H1 (cell line): Measurements from ENCODE around the gene ADARB2. TPM values are rescaled to one million over a fixed set of nuclear protein-coding genes. Genes with fewer than 3 reads are reported as not detected.

ENCODE experiments used
- CTCF ChIA-PET: fragments of 300-600 bp; sonication (Branson Sonifier 250); formaldehyde crosslinking; loops from one replicate; lab custom pipeline; 2021; ENCODE audit not compliant: partially characterized antibody; lab: Charles Lee
- POLR2A ChIA-PET: fragments of 300-600 bp; sonication (Branson Sonifier 250); formaldehyde crosslinking; loops from one replicate; lab custom pipeline; 2021; ENCODE audit warnings: inconsistent platforms; ENCODE audit not compliant: partially characterized antibody; lab: Charles Lee
- DNase-seq, 2 experiments: peaks; one replicate each; pipeline versions ENCODE4 v3.0.0 to v3.0.0-alpha.2; 2010 to 2022; ENCODE audit warnings: low spot score in 2 of 2, low read depth in 1 of 2, mixed read lengths in 1 of 2
- FAIRE-seq: peaks from 2 replicates; lab custom pipeline; 2011; peaks lifted over from hg19 to GRCh38; lab: Jason Lieb, UNC
- H2AFZ ChIP-seq: 2 replicates; pipeline ENCODE4 v1.8.1; 2012; ENCODE audit warnings: low read length, inconsistent platforms
- H2AK5ac ChIP-seq: 2 replicates; pipeline ENCODE4 v1.6.1; 2013; ENCODE audit warnings: low read depth, low read length
- H2BK120ac ChIP-seq: replicated peaks from 2 replicates; pipeline ENCODE3; 2013; ENCODE audit warnings: low read depth, low read length, inconsistent platforms
- H2BK12ac ChIP-seq: 2 replicates; pipeline ENCODE4 v1.6.1; 2013; ENCODE audit warnings: low read depth, low read length
- H2BK15ac ChIP-seq: 2 replicates; pipeline ENCODE4 v1.6.1; 2013; ENCODE audit warnings: low read length
- H2BK20ac ChIP-seq: 2 replicates; pipeline ENCODE4 v1.6.1; 2013; ENCODE audit warnings: low read length
- H2BK5ac ChIP-seq: 2 replicates; pipeline ENCODE4 v1.6.1; 2013; ENCODE audit warnings: low read depth, low read length
- H3K14ac ChIP-seq: 2 replicates; pipeline ENCODE4 v1.6.1; 2013; ENCODE audit warnings: inconsistent platforms; ENCODE audit not compliant: insufficient read length
- H3K18ac ChIP-seq: 2 replicates; pipeline ENCODE4 v1.6.1; 2013; ENCODE audit warnings: low read length; ENCODE audit errors: extremely low read depth
- H3K23ac ChIP-seq: 2 replicates; pipeline ENCODE4 v1.6.1; 2013; ENCODE audit warnings: inconsistent platforms; ENCODE audit not compliant: insufficient read length
- H3K23me2 ChIP-seq: 2 replicates; pipeline ENCODE4 v1.6.1; 2013; ENCODE audit warnings: low read depth, low read length
- H3K27ac ChIP-seq: 2 replicates; pipeline ENCODE4 v1.6.1; 2011; ENCODE audit warnings: low read depth, low read length, inconsistent platforms
- H3K27me3 ChIP-seq, 4 experiments: replicated peaks in 1 of 4; 1 replicate in 1 of 4; 2 replicates in 3 of 4; pipeline versions ENCODE4 v1.6.1 to v1.8.1; 2011 to 2013; ENCODE audit warnings: low read length in 3 of 4, mild to moderate bottlenecking in 3 of 4, inconsistent platforms in 2 of 4, mixed read lengths in 2 of 4, moderate library complexity in 1 of 4; ENCODE audit not compliant: control insufficient read depth in 3 of 4, insufficient read depth in 3 of 4; ENCODE audit errors: extremely low read depth in 1 of 4
- H3K36me3 ChIP-seq, 4 experiments: 2 replicates each; pipeline versions ENCODE4 v1.6.1 to v1.8.1; 2011 to 2013; ENCODE audit warnings: mild to moderate bottlenecking in 4 of 4, low read length in 3 of 4, moderate library complexity in 2 of 4, control low read depth in 1 of 4, inconsistent platforms in 1 of 4; ENCODE audit not compliant: insufficient read depth in 4 of 4, control insufficient read depth in 2 of 4
- H3K4ac ChIP-seq: replicated peaks from 2 replicates; pipeline ENCODE3; 2013; ENCODE audit warnings: low read length, low read depth, mixed read lengths, inconsistent platforms; ENCODE audit not compliant: insufficient read length
- H3K4me1 ChIP-seq, 4 experiments: replicated peaks in 1 of 4; 1 replicate in 1 of 4; 2 replicates in 3 of 4; pipeline versions ENCODE4 v1.6.1 to v1.8.1; 2011 to 2013; ENCODE audit warnings: low read length in 3 of 4, inconsistent platforms in 2 of 4, mixed read lengths in 1 of 4; ENCODE audit not compliant: insufficient read depth in 4 of 4, control insufficient read depth in 3 of 4
- H3K4me2 ChIP-seq, 2 experiments: 2 replicates each; pipeline versions ENCODE4 v1.6.1 to v1.8.1; 2011 to 2013; ENCODE audit warnings: low read depth in 2 of 2, low read length in 2 of 2, control low read depth in 1 of 2, inconsistent platforms in 1 of 2, mild to moderate bottlenecking in 1 of 2; ENCODE audit not compliant: insufficient read depth in 1 of 2
- H3K4me3 ChIP-seq, 4 experiments: fragments of 200-600, 300-600 bp in 1 of 4; sonication (generic), shearing (Covaris generic), sonication (Bioruptor Twin) in 1 of 4; 2 replicates each; pipeline versions ENCODE4 v1.5.1 to v1.8.1; 2011 to 2016; ENCODE audit warnings: low read length in 4 of 4, low read depth in 3 of 4, control low read depth in 2 of 4, inconsistent platforms in 2 of 4, mild to moderate bottlenecking in 2 of 4, mixed read lengths in 1 of 4, moderate library complexity in 1 of 4; ENCODE audit not compliant: insufficient read depth in 2 of 4; ENCODE audit errors: extremely low read depth in 1 of 4
- H3K56ac ChIP-seq: replicated peaks from 2 replicates; pipeline ENCODE3; 2013; ENCODE audit warnings: low read depth, mild to moderate bottlenecking, mixed read lengths, low read length, inconsistent platforms; ENCODE audit not compliant: insufficient read length
- H3K79me1 ChIP-seq: 2 replicates; pipeline ENCODE4 v1.6.1; 2013; ENCODE audit warnings: low read depth, low read length, control low read depth
- H3K79me2 ChIP-seq, 2 experiments: 2 replicates each; pipeline versions ENCODE4 v1.6.1 to v1.8.1; 2012 to 2013; ENCODE audit warnings: low read length in 2 of 2, mild to moderate bottlenecking in 2 of 2, inconsistent platforms in 1 of 2; ENCODE audit not compliant: insufficient read depth in 2 of 2, control insufficient read depth in 1 of 2
- H3K9ac ChIP-seq, 4 experiments: replicated peaks in 1 of 4; 1 replicate in 1 of 4; 2 replicates in 3 of 4; pipeline versions ENCODE4 v1.6.1 to v1.8.1; 2011 to 2013; ENCODE audit warnings: low read depth in 3 of 4, low read length in 3 of 4, control low read depth in 2 of 4, mild to moderate bottlenecking in 2 of 4, moderate library complexity in 2 of 4, inconsistent platforms in 1 of 4; ENCODE audit errors: extremely low read depth in 1 of 4
- H3K9me3 ChIP-seq, 2 experiments: 2 replicates each; pipeline versions ENCODE4 v1.6.1 to v1.8.1; 2012 to 2013; ENCODE audit warnings: mild to moderate bottlenecking in 2 of 2, moderate library complexity in 2 of 2, control low read depth in 1 of 2, inconsistent platforms in 1 of 2, low read depth in 1 of 2, low read length in 1 of 2, mixed read lengths in 1 of 2; ENCODE audit not compliant: insufficient read depth in 2 of 2
- H4K20me1 ChIP-seq, 2 experiments: replicated peaks in 1 of 2; 2 replicates each; pipeline versions ENCODE3 to v1.8.1; 2011 to 2013; ENCODE audit warnings: inconsistent platforms in 2 of 2, low read length in 2 of 2, mild to moderate bottlenecking in 1 of 2; ENCODE audit not compliant: insufficient read depth in 2 of 2, control insufficient read depth in 1 of 2
- H4K5ac ChIP-seq: 2 replicates; pipeline ENCODE4 v1.6.1; 2013; ENCODE audit warnings: low read length, low read depth, mixed read lengths, inconsistent platforms; ENCODE audit not compliant: insufficient read length
- H4K8ac ChIP-seq: 2 replicates; pipeline ENCODE4 v1.8.0; 2013; ENCODE audit warnings: mild to moderate bottlenecking, moderate library complexity, low read length, inconsistent platforms; ENCODE audit not compliant: insufficient read depth; ENCODE audit errors: extremely low read depth
- H4K91ac ChIP-seq: replicated peaks from 2 replicates; pipeline ENCODE3; 2013; ENCODE audit warnings: low read length, mixed read lengths, inconsistent platforms; ENCODE audit not compliant: insufficient read length
- CTCF ChIP-seq, 3 experiments: IDR thresholded peaks; 1 replicate in 2 of 3; 2 replicates in 1 of 3; pipeline versions ENCODE4 v1.5.1 to v1.6.1; 2011; ENCODE audit warnings: low read length in 3 of 3, mild to moderate bottlenecking in 3 of 3, inconsistent platforms in 2 of 3, low read depth in 1 of 3, moderate library complexity in 1 of 3; ENCODE audit not compliant: insufficient read depth in 1 of 3; ENCODE audit errors: control extremely low read depth in 1 of 3
- SIRT6 ChIP-seq: IDR thresholded peaks from one replicate; pipeline ENCODE4 v1.7.1; 2012; ENCODE audit warnings: low read length, inconsistent platforms
- WGBS, 2 experiments: shearing (Covaris generic) in 1 of 2; methylation state at CpG; one replicate each; pipeline versions ENCODE4 v1.1.6 to v1.1.7; 2013 to 2015; ENCODE audit warnings: low lambda C conversion rate in 2 of 2, mixed read lengths in 2 of 2, inconsistent platforms in 1 of 2, low coverage in 1 of 2, missing lambda C conversion rate in 1 of 2; ENCODE audit not compliant: insufficient replicate concordance in 2 of 2, insufficient coverage in 1 of 2, insufficient read length in 1 of 2; ENCODE audit errors: extremely low coverage in 1 of 2, missing lambda C conversion rate in 1 of 2; 5-methylcytosine and 5-hydroxymethylcytosine counted together
- polyA plus RNA-seq, 7 experiments: library from polyadenylated mRNA; depleted of rRNA in 3 of 7; stranded (reverse) in 5 of 7; unstranded in 2 of 7; fragments of >200 nt in 5 of 7; fragments of 200-250 nt in 2 of 7; gene quantifications; 1 replicate in 5 of 7; 2 replicates in 1 of 7; 4 replicates in 1 of 7; pipeline versions ENCODE4 v1.2.1 to v1.2.3, GENCODE V29; 2011 to 2013; ENCODE audit warnings: missing spikeins in 2 of 7, mixed read lengths in 2 of 7
- total RNA-seq: library from RNA; stranded (reverse); fragmentation: NEBNext Ultra II Directional; extraction: Animal tissue kit (Norgen Biotek cat#: 25700); gene quantifications from 2 replicates; pipeline ENCODE4 v1.2.1, GENCODE V29; 2021

Gene ADARB2
- total and polyA plus RNA-seq, 2 of the 8 experiments (the other 6 are each of a cell fraction or from before 2014, with no cell fraction given): 2.2 to 2.8 TPM

- no peak overlapping the region for H3K18ac ChIP-seq
- no peak overlapping the region for H2BK20ac ChIP-seq
- 78% methylated on average over 10 of the region's 16 CpGs; no CpG with 5 or more reads in 1 of the 2 experiments for WGBS, 2 experiments
- H3K4ac ChIP-seq: no peak overlapping the region
- H2AFZ ChIP-seq: no peak overlapping the region
- H3K56ac ChIP-seq: no peak overlapping the region
- no peaks in the 10 kb centered on the region for H3K27me3 ChIP-seq
- no peak overlapping the region for H3K4me3 ChIP-seq
- DNase-seq (peak in 1 of 2 experiments; percentile 45), FAIRE-seq (no peak)
- H2BK5ac ChIP-seq: no peak overlapping the region
- H3K14ac ChIP-seq: no peak overlapping the region
- H2BK120ac ChIP-seq: no peak overlapping the region
- peaks cover 0 to 6% (median 3%) of the 10 kb centered on the region in 4 experiments; a peak in 6 of 7 replicates for H3K4me1 ChIP-seq
- no peaks in the 10 kb centered on the region; a peak in 1 of 8 replicates for H3K36me3 ChIP-seq
- H4K8ac ChIP-seq: no peak overlapping the region
- no peak overlapping the region for H2BK12ac ChIP-seq
- H3K23me2 ChIP-seq: no peaks in the 10 kb centered on the region
- ChIA-PET CTCF (no interaction called here), POLR2A (no interaction called here)
- peaks cover 0 to 2% of the 10 kb centered on the region in 2 experiments for H4K20me1 ChIP-seq
- no peak overlapping the region for H2AK5ac ChIP-seq
- no peak overlapping the region for H3K27ac ChIP-seq
- no peak overlapping the region for H2BK15ac ChIP-seq
- no peaks in the 10 kb centered on the region for H3K79me1 ChIP-seq
- no peak for TF ChIP-seq CTCF (IDR thresholded peaks at IDR 0.05; ENCODE audit: control extremely low read depth in 1 of 3, insufficient read depth in 1 of 3, low read depth in 1 of 3, low read length in 3 of 3)
- TF ChIP-seq SIRT6: no peak
- H3K79me2 ChIP-seq: no peaks in the 10 kb centered on the region
- no peak overlapping the region for H4K5ac ChIP-seq
- no peak overlapping the region for H3K9ac ChIP-seq
- H3K4me2 ChIP-seq: no peak overlapping the region
- no peak overlapping the region for H3K23ac ChIP-seq
- peaks cover 10 to 17% of the 10 kb centered on the region in 2 experiments for H3K9me3 ChIP-seq
- no peak overlapping the region for H4K91ac ChIP-seq
These were observed 262.2 kb downstream of the ADARB2 start for GRCh38 chr10:1475098-1475591.
